ENCODE results near the gene DLG1.

- TF ChIP-seq POLR2A (IDR thresholded peaks at IDR 0.05) (no peak), CTCF (IDR thresholded peaks at IDR 0.05) (no peak)
Measured at GRCh38 chr3:197295871-197296270, 2.5 kb downstream of the DLG1 start.
